NB4 (cell line): ENCODE measurements around the gene KITLG.

Source experiments
- POLR2A ChIP-seq: IDR thresholded peaks from 2 replicates; pipeline ENCODE4 v1.6.1; 2011; ENCODE audit warnings: mild to moderate bottlenecking; ENCODE audit not compliant: insufficient read length; ENCODE audit errors: extremely low read depth
- TF ChIP-seq, protein P1 (sequence below): IDR thresholded peaks from 2 replicates; pipeline ENCODE4 v1.6.1; 2011; ENCODE audit warnings: low read depth, low read length
- TF ChIP-seq, protein P2 (sequence below): IDR thresholded peaks from one replicate; pipeline ENCODE4 v1.5.1; 2012; ENCODE audit warnings: low read depth, low read length

DNA sequence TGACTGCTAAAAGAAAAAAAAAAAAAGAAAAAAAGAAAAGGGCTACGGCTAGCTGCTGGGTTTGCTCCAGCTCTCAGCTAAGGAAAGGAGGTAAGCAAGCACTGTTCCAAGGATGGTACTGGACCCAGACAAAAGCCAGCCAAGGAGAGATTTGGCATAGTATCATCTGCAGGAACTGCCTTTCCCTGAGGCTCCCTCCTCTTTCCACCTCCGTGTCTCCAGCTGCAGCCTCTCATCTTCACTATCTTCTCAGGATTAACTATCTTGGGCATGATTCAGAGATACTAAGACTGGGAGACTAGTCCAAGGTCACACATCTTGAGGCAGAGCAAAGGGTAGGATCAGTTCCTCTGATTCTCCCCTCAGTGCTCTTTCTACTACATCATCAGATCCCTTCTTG, 6.0 kb downstream of the KITLG start:
- TF ChIP-seq POLR2A = no peak
- TF ChIP-seq, protein P1, sequence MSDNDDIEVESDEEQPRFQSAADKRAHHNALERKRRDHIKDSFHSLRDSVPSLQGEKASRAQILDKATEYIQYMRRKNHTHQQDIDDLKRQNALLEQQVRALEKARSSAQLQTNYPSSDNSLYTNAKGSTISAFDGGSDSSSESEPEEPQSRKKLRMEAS = no peak
- TF ChIP-seq, protein P2, sequence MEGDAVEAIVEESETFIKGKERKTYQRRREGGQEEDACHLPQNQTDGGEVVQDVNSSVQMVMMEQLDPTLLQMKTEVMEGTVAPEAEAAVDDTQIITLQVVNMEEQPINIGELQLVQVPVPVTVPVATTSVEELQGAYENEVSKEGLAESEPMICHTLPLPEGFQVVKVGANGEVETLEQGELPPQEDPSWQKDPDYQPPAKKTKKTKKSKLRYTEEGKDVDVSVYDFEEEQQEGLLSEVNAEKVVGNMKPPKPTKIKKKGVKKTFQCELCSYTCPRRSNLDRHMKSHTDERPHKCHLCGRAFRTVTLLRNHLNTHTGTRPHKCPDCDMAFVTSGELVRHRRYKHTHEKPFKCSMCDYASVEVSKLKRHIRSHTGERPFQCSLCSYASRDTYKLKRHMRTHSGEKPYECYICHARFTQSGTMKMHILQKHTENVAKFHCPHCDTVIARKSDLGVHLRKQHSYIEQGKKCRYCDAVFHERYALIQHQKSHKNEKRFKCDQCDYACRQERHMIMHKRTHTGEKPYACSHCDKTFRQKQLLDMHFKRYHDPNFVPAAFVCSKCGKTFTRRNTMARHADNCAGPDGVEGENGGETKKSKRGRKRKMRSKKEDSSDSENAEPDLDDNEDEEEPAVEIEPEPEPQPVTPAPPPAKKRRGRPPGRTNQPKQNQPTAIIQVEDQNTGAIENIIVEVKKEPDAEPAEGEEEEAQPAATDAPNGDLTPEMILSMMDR = no peak
